Superior temporal gyrus (tissue), 1 donor: Measurements from ENCODE around the gene NPLOC4.
A peak's percentile ranks its signal among the peaks of the same experiment; 100 is the strongest.
"Not testable (repeated sequence)": the region's sequence is repeated elsewhere in the genome, so short reads cannot be mapped to it uniquely, and the experiment has no call there.

ENCODE experiments used
- DNase-seq: peaks from one replicate; pipeline ENCODE4 v3.0.0-alpha.2; 2016; ENCODE audit errors: extremely low spot score

The NPLOC4 gene

GRCh38 chr17:81534157-81535006 lies 102.5 kb downstream of the NPLOC4 start:
- DNase-seq, result no peak

GRCh38 chr17:81533339-81534141 lies 103.4 kb downstream of the NPLOC4 start:
- DNase-seq, result no peak

GRCh38 chr17:81532490-81533287 lies 104.2 kb downstream of the NPLOC4 start:
- no peak for DNase-seq

GRCh38 chr17:81531998-81532404 lies 104.9 kb downstream of the NPLOC4 start:
- not testable (repeated sequence) for DNase-seq

GRCh38 chr17:81531013-81531412 lies 105.9 kb downstream of the NPLOC4 start:
- DNase-seq, result not testable (repeated sequence)

GRCh38 chr17:81529437-81529803 lies 107.5 kb downstream of the NPLOC4 start:
- DNase-seq, result no peak

- DNase-seq, result no peak
These were observed 108.1 kb downstream of the NPLOC4 start for GRCh38 chr17:81528651-81529436.

- DNase-seq, result no peak
These were observed 108.6 kb downstream of the NPLOC4 start for GRCh38 chr17:81528384-81528650.

- no peak for DNase-seq
These were observed 109.1 kb downstream of the NPLOC4 start, which contains the start of gene FSCN2 for GRCh38 chr17:81527591-81528383. TSS of gene FSCN2 (plus strand) at chr17:81528377. CDS start at chr17:81528532, 155 bp downstream.

- no peak for DNase-seq
These were observed 110.0 kb downstream of the NPLOC4 start for GRCh38 chr17:81526662-81527571.

GRCh38 chr17:81524865-81525159 lies 112.1 kb downstream of the NPLOC4 start:
- DNase-seq, result no peak

- DNase-seq, result no peak
These were observed 112.7 kb downstream of the NPLOC4 start for GRCh38 chr17:81524039-81524864.

GRCh38 chr17:81523402-81524038 lies 113.4 kb downstream of the NPLOC4 start:
- peak; percentile 36 for DNase-seq

- DNase-seq, result no peak
These were observed 114.2 kb downstream of the NPLOC4 start for GRCh38 chr17:81522491-81523401.

- DNase-seq, result no peak
These were observed 116.7 kb downstream of the NPLOC4 start for GRCh38 chr17:81520021-81520901.
